Endodermal cell (in vitro differentiated cells): ENCODE measurements around the gene LNPEP. TPM values are rescaled to one million over a fixed set of nuclear protein-coding genes. Genes with fewer than 3 reads are reported as not detected.

Source experiments
- DNase-seq: peaks from one replicate; pipeline ENCODE4 v3.0.0-alpha.2; 2017
- H3K27ac ChIP-seq: 2 replicates; pipeline ENCODE4 v1.5.1; 2013; ENCODE audit warnings: mild to moderate bottlenecking, low read depth, low read length, moderate library complexity
- H3K27me3 ChIP-seq: 2 replicates; pipeline ENCODE4 v1.6.1; 2013; ENCODE audit warnings: mild to moderate bottlenecking, low read length, moderate library complexity; ENCODE audit not compliant: insufficient read depth, control insufficient read depth, poor library complexity, severe bottlenecking
- H3K36me3 ChIP-seq: 2 replicates; pipeline ENCODE4 v1.7.0; 2013; ENCODE audit warnings: mild to moderate bottlenecking, low read length, moderate library complexity; ENCODE audit not compliant: control insufficient read depth, insufficient read depth
- H3K4me1 ChIP-seq: one replicate; pipeline ENCODE4 v1.7.0; 2013; ENCODE audit warnings: low read length; ENCODE audit not compliant: control insufficient read depth, insufficient read depth
- H3K4me3 ChIP-seq: 2 replicates; pipeline ENCODE4 v1.5.1; 2013; ENCODE audit warnings: mild to moderate bottlenecking, low read length, moderate library complexity
- H3K9ac ChIP-seq: 2 replicates; pipeline ENCODE4 v1.6.1; 2013; ENCODE audit warnings: mild to moderate bottlenecking, low read length, moderate library complexity; ENCODE audit not compliant: poor library complexity, severe bottlenecking; ENCODE audit errors: extremely low read depth
- H3K9me3 ChIP-seq: 2 replicates; pipeline ENCODE4 v1.6.1; 2013; ENCODE audit warnings: mild to moderate bottlenecking, low read length, moderate library complexity; ENCODE audit not compliant: control insufficient read depth
- H3K27ac Mint-ChIP-seq: 2 replicates; pipeline ENCODE4 v1.8.0; 2020; ENCODE audit warnings: mixed read lengths
- H3K27me3 Mint-ChIP-seq: 2 replicates; pipeline ENCODE4 v1.8.0; 2021; ENCODE audit warnings: mild to moderate bottlenecking, mixed read lengths; ENCODE audit not compliant: insufficient read depth
- H3K36me3 Mint-ChIP-seq: 2 replicates; pipeline ENCODE4 v1.8.0; 2020; ENCODE audit warnings: low read depth, mixed read lengths
- H3K4me1 Mint-ChIP-seq: 2 replicates; pipeline ENCODE4 v1.8.0; 2020; ENCODE audit warnings: mixed read lengths
- H3K4me3 Mint-ChIP-seq: 2 replicates; pipeline ENCODE4 v1.8.0; 2020; ENCODE audit warnings: mild to moderate bottlenecking, moderate library complexity, mixed read lengths
- H3K9me3 Mint-ChIP-seq: 2 replicates; pipeline ENCODE4 v1.8.0; 2020; ENCODE audit warnings: mild to moderate bottlenecking, mixed read lengths
- WGBS, 2 experiments: methylation state at CpG; one replicate each; pipeline versions ENCODE4 v1.1.5 to v1.1.7; 2013; ENCODE audit warnings: missing lambda C conversion rate in 2 of 2, mixed read lengths in 1 of 2; ENCODE audit not compliant: insufficient coverage in 1 of 2, insufficient read length in 1 of 2; 5-methylcytosine and 5-hydroxymethylcytosine counted together
- total RNA-seq, 2 donors: library from RNA; stranded (reverse); fragmentation: NEBNext Ultra II Directional in 1 of 2; extraction: Animal tissue kit (Norgen Biotek cat#: 25700) in 1 of 2; gene quantifications; 2 replicates in 1 of 2; 3 replicates in 1 of 2; pipeline ENCODE4 v1.2.1, GENCODE V29; 2021
- TF ChIP-seq, protein P1 (sequence below): fragments of 200-600 bp; sonication (generic); conservative IDR thresholded peaks from 2 replicates; pipeline ENCODE4 v1.5.0; 2021; ENCODE audit warnings: antibody characterized with exemption, mild to moderate bottlenecking

The LNPEP gene
- total RNA-seq, 2 donors from 2014 or later: 11.2 to 12.3 TPM

DNA sequence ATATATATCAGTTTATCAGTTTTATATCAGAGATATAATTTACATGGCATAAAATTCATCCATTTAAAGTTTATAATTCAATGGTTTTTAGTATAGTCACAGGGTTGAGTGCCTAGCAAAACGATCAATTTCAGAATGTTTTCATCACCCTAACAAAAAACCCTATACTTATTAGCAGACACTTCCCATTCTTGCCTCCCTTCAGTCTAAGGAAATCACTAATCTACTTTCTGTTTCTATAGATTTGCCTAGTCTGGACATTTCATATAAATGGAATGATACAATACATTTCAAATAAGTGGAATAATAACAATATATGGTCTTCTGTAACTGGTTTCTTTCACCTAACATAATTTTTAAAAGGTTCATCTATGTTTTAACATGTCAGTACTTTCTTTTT is 9.6 kb upstream of the LNPEP start:
- Mint-ChIP-seq H3K9me3 (no peaks in the 10 kb centered on the region), H3K27ac (no peak overlapping the region), H3K36me3 (no peaks in the 10 kb centered on the region), H3K4me1 (peaks cover 11% of the 10 kb centered on the region), H3K27me3 (peaks cover 1% of the 10 kb centered on the region), H3K4me3 (no peak overlapping the region)
- Histone ChIP-seq H3K9ac (no peak overlapping the region), H3K4me1 (peaks cover 6% of the 10 kb centered on the region), H3K9me3 (no peaks in the 10 kb centered on the region), H3K27ac (no peak overlapping the region), H3K4me3 (no peak overlapping the region), H3K27me3 (no peaks in the 10 kb centered on the region), H3K36me3 (no peaks in the 10 kb centered on the region)
- 95 to 100% methylated on average over 1 of the region's 1 CpG for WGBS, 2 experiments
- no peak for DNase-seq
- TF ChIP-seq, protein P1, sequence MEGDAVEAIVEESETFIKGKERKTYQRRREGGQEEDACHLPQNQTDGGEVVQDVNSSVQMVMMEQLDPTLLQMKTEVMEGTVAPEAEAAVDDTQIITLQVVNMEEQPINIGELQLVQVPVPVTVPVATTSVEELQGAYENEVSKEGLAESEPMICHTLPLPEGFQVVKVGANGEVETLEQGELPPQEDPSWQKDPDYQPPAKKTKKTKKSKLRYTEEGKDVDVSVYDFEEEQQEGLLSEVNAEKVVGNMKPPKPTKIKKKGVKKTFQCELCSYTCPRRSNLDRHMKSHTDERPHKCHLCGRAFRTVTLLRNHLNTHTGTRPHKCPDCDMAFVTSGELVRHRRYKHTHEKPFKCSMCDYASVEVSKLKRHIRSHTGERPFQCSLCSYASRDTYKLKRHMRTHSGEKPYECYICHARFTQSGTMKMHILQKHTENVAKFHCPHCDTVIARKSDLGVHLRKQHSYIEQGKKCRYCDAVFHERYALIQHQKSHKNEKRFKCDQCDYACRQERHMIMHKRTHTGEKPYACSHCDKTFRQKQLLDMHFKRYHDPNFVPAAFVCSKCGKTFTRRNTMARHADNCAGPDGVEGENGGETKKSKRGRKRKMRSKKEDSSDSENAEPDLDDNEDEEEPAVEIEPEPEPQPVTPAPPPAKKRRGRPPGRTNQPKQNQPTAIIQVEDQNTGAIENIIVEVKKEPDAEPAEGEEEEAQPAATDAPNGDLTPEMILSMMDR: no peak

DNA sequence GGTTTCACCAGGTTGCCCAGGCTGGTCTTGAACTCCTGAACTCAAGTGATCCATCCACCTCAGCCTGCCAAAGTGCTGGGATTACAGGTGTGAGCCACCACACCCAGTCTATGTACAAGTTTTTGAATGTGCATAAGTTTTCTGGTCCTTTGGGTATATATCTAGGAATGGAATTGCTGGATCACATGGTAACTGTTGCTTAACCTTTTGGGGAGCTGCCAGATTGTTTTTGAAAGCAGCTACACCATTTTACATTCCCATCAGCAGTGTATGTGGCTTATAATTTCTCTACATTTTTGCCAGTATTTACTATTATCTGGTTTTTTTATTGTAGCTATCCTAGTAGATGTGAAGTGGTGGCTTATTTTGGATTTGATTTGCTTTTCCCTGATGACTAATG is 8.9 kb upstream of the LNPEP start:
- Mint-ChIP-seq H3K4me3 (no peak overlapping the region), H3K4me1 (peaks cover 11% of the 10 kb centered on the region), H3K27ac (no peak overlapping the region), H3K9me3 (no peaks in the 10 kb centered on the region), H3K27me3 (peaks cover 5% of the 10 kb centered on the region), H3K36me3 (no peaks in the 10 kb centered on the region)
- Histone ChIP-seq H3K4me3 (no peak overlapping the region), H3K27ac (no peak overlapping the region), H3K9ac (no peak overlapping the region), H3K4me1 (peaks cover 6% of the 10 kb centered on the region), H3K27me3 (no peaks in the 10 kb centered on the region), H3K9me3 (no peaks in the 10 kb centered on the region), H3K36me3 (no peaks in the 10 kb centered on the region)
- DNase-seq: no peak
- TF ChIP-seq, protein P1: no peak

DNA sequence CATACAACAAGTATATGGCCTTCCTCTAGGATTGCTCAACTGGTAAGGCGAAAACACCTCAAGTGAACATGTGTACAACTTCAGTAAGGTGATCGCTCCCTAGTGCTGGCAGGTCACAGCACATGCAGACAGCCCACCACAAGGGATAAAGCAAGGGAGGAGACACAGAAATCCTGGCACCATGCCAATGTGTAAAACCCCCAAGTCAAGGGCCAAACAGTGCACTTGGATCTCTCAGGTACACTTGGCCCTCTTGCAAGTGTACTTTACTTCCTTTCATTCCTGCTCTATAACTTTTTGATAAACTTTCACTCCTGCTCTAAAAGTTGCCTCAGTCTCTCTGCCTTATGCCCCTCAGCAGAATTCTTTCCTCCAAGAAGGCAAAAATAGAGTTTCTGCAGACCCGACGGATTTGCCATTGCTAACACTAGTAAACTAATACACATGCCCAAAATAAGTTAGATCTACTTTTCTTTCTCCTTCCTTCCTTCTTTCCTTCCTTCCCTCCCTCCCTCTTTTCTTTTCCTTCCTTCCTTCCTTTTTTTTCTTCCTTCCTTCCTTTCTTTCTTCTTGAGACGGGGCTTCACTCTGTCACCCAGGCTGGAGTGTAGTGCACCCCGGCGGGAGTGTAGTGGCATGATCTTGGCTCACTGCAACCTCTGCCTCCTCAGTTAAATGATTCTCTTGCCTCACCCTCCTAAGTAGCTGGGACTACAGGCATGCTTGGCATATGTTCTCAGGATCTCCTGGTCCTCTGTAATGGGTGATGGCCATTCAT is 6.8 kb upstream of the LNPEP start:
- Histone ChIP-seq H3K9ac (no peak overlapping the region), H3K36me3 (no peaks in the 10 kb centered on the region), H3K4me1 (peaks cover 6% of the 10 kb centered on the region), H3K27me3 (no peaks in the 10 kb centered on the region), H3K27ac (no peak overlapping the region), H3K4me3 (no peak overlapping the region), H3K9me3 (no peaks in the 10 kb centered on the region)
- WGBS, 2 experiments: 93 to 97% methylated on average over 7 of the region's 7 CpGs
- peaks cover 18% of the 10 kb centered on the region for H3K4me1 Mint-ChIP-seq
- no peak for DNase-seq
- H3K9me3 Mint-ChIP-seq: no peaks in the 10 kb centered on the region
- H3K27me3 Mint-ChIP-seq: peaks cover 5% of the 10 kb centered on the region
- TF ChIP-seq, protein P1: no peak
- no peak overlapping the region for H3K4me3 Mint-ChIP-seq
- no peak overlapping the region for H3K27ac Mint-ChIP-seq
- no peaks in the 10 kb centered on the region for H3K36me3 Mint-ChIP-seq
